Measurements from ENCODE around the gene MARCHF11.

- TF ChIP-seq, protein P1, sequence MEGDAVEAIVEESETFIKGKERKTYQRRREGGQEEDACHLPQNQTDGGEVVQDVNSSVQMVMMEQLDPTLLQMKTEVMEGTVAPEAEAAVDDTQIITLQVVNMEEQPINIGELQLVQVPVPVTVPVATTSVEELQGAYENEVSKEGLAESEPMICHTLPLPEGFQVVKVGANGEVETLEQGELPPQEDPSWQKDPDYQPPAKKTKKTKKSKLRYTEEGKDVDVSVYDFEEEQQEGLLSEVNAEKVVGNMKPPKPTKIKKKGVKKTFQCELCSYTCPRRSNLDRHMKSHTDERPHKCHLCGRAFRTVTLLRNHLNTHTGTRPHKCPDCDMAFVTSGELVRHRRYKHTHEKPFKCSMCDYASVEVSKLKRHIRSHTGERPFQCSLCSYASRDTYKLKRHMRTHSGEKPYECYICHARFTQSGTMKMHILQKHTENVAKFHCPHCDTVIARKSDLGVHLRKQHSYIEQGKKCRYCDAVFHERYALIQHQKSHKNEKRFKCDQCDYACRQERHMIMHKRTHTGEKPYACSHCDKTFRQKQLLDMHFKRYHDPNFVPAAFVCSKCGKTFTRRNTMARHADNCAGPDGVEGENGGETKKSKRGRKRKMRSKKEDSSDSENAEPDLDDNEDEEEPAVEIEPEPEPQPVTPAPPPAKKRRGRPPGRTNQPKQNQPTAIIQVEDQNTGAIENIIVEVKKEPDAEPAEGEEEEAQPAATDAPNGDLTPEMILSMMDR (IDR thresholded peaks at IDR 0.05; ENCODE audit: poor library complexity), result no peak
- no peak for TF ChIP-seq EZH2 (IDR thresholded peaks at IDR 0.05; ENCODE audit: borderline replicate concordance)
These were observed 107.0 kb downstream of the MARCHF11 start for GRCh38 chr5:16072616-16073015.
